LHCN-M2 (cell line): ENCODE results near the gene CD14. TPM values are rescaled to one million over a fixed set of nuclear protein-coding genes. Genes with fewer than 3 reads are reported as not detected.
"Not testable (repeated sequence)": the region's sequence is repeated elsewhere in the genome, so short reads cannot be mapped to it uniquely, and the experiment has no call there.

ENCODE experiments used
- DNase-seq: peaks from one replicate; pipeline ENCODE4 v3.0.0-alpha.2; 2012; ENCODE audit warnings: low read depth
- total RNA-seq: library from RNA; depleted of rRNA; stranded (reverse); fragments of >200 nt; gene quantifications from 2 replicates; pipeline ENCODE4 v1.2.3, GENCODE V29; 2014

CD14 gene
- total RNA-seq, 1 experiment from 2014 or later = 1.1 TPM

DNA sequence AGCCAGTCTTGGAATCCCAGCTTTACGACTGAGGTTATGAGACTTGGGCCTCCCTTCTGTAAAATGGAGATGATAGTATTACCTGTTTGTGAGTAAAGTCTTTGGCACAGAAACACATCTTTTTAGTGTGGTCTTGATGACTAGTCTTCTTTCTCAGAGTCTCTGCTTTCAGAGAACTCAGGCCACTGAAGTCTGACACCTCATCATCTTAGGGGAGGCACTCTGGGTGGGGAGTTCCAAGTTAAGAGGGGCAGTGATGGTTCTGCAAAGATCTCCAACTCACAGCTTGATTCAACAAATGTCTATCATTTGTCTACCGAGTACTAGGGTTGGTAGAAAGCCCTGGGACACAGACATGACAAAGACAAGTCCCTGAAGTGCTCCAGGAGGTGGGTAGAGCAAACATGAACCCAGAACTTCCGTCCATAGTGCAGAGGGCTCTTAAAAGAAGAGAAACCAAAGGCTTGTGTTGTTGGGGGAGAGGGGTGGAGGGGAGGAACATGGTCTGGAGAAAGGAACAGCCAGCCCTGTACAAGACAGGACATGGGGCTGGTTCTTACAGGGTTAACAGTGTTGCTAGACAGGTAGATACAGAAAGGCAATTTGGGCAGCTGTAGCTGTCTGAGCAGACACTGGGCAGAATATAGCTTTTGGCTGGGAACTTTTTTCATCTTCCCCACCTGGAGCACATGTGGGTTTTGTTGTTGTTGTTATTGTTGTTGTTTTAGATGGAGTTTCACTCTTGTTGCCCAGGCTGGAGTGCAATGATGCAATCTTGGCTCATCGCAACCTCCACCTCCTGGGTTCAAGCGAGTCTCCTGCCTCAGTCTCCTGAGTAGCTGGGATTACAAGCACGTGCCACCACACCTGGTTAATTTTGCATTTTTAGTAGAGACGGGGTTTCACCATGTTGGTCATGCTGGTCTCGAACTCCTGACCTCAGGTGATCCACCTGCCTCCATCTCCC is 2.6 kb upstream of the CD14 start:
- no peak for DNase-seq

DNA sequence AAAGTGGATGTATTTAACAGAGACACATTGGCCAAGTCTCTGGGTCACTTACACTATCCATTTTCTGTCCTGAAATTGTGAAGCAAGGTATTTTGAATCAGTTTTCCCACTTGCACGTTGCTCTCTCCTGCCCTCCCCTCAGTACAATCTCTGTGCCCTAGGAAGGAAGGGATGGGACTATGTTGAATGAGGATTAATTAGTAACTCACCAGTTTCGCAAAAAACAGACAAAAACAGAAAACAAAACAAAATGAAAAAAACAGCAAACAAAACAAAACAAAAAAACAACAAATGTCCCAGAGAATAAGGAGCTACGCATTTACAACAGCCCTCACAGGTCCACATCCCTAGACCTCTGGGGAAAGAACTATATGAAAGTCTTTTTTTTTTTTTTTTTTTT is 1.1 kb upstream of the CD14 start:
- no peak for DNase-seq

DNA sequence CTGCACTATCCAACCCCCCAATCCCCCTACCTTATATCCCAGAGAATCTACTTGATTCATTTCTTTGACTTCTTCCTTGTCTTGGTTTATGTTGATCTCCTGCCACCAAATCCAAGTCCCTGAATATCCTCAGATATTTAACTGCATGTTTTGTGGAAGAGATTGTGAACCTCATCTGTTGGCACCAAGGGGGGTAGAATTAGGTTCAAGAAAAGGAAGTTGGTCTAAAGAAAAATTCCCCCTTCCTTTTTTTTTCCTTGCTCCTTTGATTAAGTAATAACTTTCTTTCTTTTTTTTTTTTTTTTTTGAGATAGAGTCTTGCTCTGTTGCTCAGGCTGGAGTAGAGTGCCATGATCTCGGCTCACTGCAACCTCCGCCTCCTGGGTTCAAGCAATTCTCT is 526 bp upstream of the CD14 start:
- DNase-seq = no peak

DNA sequence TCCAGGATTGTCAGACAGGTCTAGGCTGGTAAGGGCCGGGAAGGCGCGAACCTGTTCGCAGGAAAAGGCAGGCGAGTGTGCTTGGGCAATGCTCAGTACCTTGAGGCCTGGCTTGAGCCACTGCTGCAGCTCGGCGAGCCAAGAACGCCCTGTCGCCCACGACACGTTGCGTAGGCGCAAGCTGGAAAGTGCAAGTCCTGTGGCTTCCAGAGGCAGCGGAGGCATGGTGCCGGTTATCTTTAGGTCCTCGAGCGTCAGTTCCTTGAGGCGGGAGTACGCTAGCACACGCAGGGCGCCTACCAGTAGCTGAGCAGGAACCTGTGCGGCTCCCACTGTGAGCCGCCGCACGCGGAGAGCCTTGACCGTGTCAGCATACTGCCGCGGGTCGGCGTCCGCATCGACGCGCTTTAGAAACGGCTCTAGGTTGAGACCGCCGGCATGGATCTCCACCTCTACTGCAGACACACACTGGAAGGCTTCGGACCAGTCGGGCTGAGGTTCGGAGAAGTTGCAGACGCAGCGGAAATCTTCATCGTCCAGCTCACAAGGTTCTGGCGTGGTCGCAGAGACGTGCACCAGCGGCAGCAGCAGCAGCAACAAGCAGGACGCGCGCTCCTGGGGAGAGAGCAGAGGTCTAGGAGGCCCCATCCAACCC is 482 bp downstream of the CD14 start:
- DNase-seq = no peak

- DNase-seq = no peak
These were observed 1.1 kb downstream of the CD14 start for GRCh38 chr5:140631831-140632365.

- no peak for DNase-seq
These were observed 1.9 kb downstream of the CD14 start for GRCh38 chr5:140631036-140631417.

DNA sequence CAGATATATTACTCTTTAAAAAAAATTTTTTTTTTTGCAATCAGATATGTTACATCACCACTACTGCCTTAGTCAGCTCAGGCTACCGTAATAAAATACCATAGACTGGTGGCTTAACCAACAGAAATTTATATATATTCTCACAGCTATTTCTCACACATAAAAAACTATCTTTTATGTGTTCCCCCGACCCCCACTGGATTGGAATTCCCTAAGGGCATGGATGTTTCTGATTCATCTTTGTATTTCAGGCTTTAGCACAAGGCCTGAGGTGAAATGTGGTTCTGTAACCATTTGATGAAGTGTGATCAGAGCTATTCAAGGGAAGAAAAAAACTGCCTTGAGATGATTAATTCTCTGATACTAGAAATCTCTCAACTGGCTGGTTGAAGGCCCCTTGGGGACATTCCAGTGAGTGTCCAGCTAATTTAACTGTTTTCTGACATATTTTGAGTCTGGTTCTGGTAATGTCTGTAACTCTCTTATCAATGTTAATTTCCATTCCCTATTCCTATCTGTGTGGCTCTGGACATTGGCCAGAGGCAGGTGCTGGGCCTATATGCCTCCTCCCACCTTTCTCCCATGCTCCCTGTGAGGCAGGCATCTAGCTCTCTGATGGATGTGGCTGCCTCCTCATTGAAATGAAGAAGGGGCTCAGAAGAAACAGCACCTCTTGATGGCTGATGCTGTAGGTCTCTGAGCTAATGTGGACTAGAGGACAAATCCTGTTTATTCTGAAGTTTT is 2.5 kb downstream of the CD14 start:
- peak; percentile 56 for DNase-seq

- DNase-seq = no peak
These were observed 4.3 kb downstream of the CD14 start for GRCh38 chr5:140628711-140629110.

- DNase-seq = peak; percentile 23
These were observed 5.0 kb downstream of the CD14 start for GRCh38 chr5:140627972-140628371.

GRCh38 chr5:140624886-140625285 is 8.1 kb downstream of the CD14 start:
- DNase-seq = not testable (repeated sequence)

DNA sequence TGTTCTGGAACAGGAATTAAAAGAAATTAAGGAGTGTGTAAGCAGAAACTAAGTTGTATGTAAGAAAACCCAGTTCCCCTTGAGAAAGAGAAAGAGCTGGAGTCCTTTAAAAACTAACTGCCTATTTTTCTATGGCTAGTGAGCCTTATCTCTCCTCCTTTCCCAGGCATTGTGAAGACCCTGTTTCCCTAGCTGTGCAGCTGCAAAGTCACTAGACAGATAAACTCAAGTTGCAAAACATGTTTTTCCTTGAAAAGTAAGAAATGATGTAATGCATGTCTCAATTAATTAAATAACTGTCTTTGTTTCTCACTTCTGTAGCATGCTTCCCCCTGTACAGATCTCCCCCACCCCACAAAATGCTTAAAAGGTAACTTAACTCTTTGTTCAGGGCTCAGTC is 9.9 kb downstream of the CD14 start:
- not testable (repeated sequence) for DNase-seq

- no peak for DNase-seq
These were observed 10.7 kb downstream of the CD14 start for GRCh38 chr5:140622301-140622700.

DNA sequence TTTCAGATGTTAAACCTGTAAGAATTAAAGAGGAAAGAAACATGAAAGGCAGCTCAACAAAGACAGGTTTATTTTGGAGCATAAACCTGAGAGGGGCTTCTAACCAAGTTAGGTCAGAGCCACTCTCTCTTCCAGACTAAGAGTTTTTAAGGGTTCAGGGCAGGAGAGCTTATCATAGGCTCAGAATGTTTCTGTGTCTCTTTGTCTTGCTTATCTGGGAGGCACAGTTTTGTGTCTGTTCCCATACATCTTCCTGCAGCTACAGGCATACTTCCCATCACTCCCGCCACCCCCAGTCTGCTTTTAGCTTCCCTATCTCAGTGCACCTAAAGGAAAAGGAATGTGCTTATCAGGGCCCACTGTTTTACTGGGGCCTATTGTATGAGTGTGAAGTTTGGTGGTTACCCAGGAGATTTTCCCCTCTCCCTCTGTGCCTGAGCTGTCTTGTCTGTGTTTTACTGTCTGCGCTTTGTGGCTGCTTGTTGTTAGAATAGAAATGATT is 21.9 kb downstream of the CD14 start:
- DNase-seq = no peak

DNA sequence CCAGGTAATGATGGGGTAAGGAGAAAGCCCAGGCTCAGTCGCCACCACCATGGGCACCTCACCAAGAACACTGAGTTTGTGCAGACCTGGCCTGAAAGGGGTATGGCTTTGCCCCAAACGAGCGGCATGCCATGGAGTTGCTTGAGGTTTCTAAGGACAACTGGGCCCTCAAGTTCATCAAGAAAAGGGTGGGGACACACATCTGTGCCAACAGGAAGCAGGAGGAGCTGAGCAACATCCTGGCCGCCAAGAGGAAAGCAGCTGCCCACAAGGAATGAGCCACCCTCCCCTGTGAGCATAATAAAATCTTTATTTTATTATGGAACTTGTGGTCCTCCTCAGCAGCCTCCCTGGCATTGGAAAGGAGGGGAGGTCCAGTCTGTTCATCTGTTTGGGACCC is 23.8 kb downstream of the CD14 start:
- peak; percentile 60 for DNase-seq

- DNase-seq = no peak
These were observed 24.3 kb downstream of the CD14 start for GRCh38 chr5:140608722-140609121.

- no peak for DNase-seq
These were observed 25.9 kb downstream of the CD14 start for GRCh38 chr5:140607031-140607430.

- DNase-seq = no peak
These were observed 27.1 kb downstream of the CD14 start for GRCh38 chr5:140605879-140606278.

DNA sequence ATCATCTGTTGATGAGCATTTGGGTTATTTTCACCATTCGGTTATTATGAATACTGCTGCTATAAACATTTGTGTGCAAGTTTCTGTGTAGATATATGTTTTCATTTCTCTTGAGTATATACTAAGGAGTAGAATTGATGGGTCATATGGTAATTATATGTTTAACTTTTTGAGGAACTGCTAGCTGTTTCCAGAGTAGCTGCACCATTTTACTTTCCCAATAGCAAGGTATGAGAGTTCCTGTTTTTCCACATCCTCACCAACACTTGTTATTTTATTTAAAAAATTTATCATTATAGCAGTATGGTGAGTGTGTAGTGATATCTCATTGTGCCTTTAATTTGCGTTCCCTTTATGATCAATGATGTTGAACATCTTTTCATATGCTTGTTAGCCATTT is 29.2 kb downstream of the CD14 start:
- no peak for DNase-seq

DNA sequence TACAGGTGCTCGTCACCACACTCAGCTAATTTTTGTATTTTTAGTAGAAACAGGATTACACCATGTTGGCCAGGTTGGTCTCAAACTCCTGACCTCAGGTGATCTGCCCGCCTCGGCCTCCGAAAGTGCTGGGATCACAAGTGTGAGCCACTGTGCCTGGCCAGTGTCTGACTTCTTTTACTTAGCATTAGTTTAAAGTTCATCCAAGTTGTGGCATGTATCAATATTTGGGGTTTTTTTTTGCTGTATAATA is 29.6 kb downstream of the CD14 start:
- not testable (repeated sequence) for DNase-seq

DNA sequence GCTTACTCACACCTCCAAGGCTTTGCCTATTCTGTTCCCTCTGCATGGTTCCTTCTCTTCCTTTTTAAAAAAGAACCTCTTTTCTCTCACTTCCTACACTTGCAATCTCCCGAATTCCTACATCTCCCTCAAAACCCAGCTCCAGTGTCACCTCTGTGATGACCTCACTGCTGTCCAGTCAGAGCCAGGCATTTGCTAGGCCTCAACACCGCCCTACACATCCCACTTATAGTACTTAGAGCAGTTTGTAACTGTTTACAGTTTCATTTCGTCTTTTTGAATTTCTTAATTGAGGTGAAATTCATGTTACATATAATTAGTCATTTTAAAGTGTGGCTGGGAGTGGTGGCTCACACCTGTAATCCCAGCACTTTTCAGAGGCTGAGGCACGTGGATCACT is 30.8 kb downstream of the CD14 start:
- peak; percentile 1 for DNase-seq

DNA sequence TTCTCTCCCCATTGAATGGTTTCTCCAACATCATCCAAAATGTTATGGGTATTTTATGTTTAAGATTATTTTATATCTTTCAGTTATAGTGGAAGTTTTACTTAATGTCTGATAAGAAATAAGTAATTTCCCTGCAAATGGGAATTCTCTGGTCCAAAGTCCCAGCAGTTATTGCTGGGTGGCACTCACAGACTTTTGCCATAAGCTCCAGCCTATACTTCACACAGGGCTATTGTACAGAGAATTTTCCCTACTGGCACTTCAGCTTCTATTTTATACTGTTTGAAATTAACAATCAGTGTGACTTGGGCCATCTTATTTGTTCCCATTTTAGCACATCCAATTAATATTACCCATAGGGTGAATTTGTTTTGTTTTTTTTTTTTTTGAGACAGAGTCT is 32.9 kb downstream of the CD14 start:
- no peak for DNase-seq

DNA sequence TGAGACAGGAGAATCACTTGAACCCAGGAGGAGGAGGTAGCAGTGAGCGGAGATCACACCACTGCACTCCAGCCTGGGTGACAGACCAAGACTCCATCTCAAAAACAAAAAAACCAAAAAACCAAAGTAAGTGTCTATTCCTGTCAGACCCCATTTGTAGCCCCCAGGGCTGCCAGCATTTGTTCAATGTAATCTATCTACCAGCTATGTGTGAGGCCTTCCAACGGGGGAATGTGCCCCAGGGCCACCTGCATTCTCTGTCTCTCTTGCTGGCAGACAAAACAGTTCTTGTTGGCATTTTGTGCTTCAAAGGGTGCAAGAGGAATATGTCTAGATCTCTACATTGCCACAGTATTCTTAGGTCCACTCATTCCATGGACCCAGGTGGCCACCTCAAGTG is 34.1 kb downstream of the CD14 start:
- DNase-seq = no peak
